Astrocyte (in vitro differentiated cells and primary cell): ENCODE data around the gene SERPINI1. TPM values are rescaled to one million over a fixed set of nuclear protein-coding genes. Genes with fewer than 3 reads are reported as not detected.

ENCODE experiments used
- DNase-seq: peaks from one replicate; pipeline ENCODE4 v3.0.0-alpha.2; 2010; ENCODE audit warnings: low read depth
- FAIRE-seq: peaks from 2 replicates; lab custom pipeline; 2011; peaks lifted over from hg19 to GRCh38; lab: Jason Lieb, UNC
- H2AFZ ChIP-seq: 2 replicates; pipeline ENCODE4 v1.6.0; 2012; ENCODE audit warnings: low read depth, low read length, inconsistent platforms
- H3K27ac ChIP-seq: 2 replicates; pipeline ENCODE4 v1.5.1; 2011; ENCODE audit warnings: low read depth, low read length, inconsistent platforms
- H3K27me3 ChIP-seq: 2 replicates; pipeline ENCODE4 v1.6.0; 2011; ENCODE audit warnings: low read length, inconsistent platforms; ENCODE audit not compliant: insufficient read depth
- H3K36me3 ChIP-seq: 2 replicates; pipeline ENCODE4 v1.5.1; 2011; ENCODE audit warnings: low read length, inconsistent platforms; ENCODE audit not compliant: insufficient read depth
- H3K4me1 ChIP-seq: 2 replicates; pipeline ENCODE4 v1.5.1; 2011; ENCODE audit warnings: low read length, inconsistent platforms; ENCODE audit not compliant: insufficient read depth
- H3K4me2 ChIP-seq: 2 replicates; pipeline ENCODE4 v1.6.0; 2012; ENCODE audit warnings: low read length, inconsistent platforms
- H3K4me3 ChIP-seq: 2 replicates; pipeline ENCODE4 v1.5.1; 2011; ENCODE audit warnings: low read depth, mild to moderate bottlenecking, low read length, inconsistent platforms; ENCODE audit not compliant: insufficient read depth
- H3K79me2 ChIP-seq: 2 replicates; pipeline ENCODE4 v1.6.0; 2012; ENCODE audit warnings: mild to moderate bottlenecking, low read length, inconsistent platforms; ENCODE audit not compliant: insufficient read depth
- H3K9ac ChIP-seq: 2 replicates; pipeline ENCODE4 v1.6.0; 2012; ENCODE audit warnings: mild to moderate bottlenecking, low read length, inconsistent platforms
- H3K9me3 ChIP-seq: 2 replicates; pipeline ENCODE4 v1.5.1; 2012; ENCODE audit warnings: low read depth, mild to moderate bottlenecking, low read length, inconsistent platforms; ENCODE audit not compliant: insufficient read depth
- H4K20me1 ChIP-seq: 2 replicates; pipeline ENCODE4 v1.6.0; 2012; ENCODE audit warnings: low read length, inconsistent platforms; ENCODE audit not compliant: insufficient read depth
- H3K27ac Mint-ChIP-seq: one replicate; pipeline ENCODE4 v1.8.0; 2021; ENCODE audit warnings: mild to moderate bottlenecking, mixed read lengths; ENCODE audit not compliant: unreplicated experiment
- H3K27me3 Mint-ChIP-seq: one replicate; pipeline ENCODE4 v1.8.0; 2021; ENCODE audit warnings: low read depth, mixed read lengths; ENCODE audit not compliant: unreplicated experiment
- H3K36me3 Mint-ChIP-seq: one replicate; pipeline ENCODE4 v1.8.0; 2021; ENCODE audit warnings: low read depth, mixed read lengths; ENCODE audit not compliant: unreplicated experiment
- H3K4me1 Mint-ChIP-seq: one replicate; pipeline ENCODE4 v1.8.0; 2021; ENCODE audit warnings: low read depth, mixed read lengths; ENCODE audit not compliant: unreplicated experiment
- H3K4me3 Mint-ChIP-seq: one replicate; pipeline ENCODE4 v1.8.0; 2021; ENCODE audit warnings: mild to moderate bottlenecking, moderate library complexity, mixed read lengths; ENCODE audit not compliant: unreplicated experiment
- H3K9me3 Mint-ChIP-seq: one replicate; pipeline ENCODE4 v1.8.0; 2021; ENCODE audit warnings: mild to moderate bottlenecking, mixed read lengths; ENCODE audit not compliant: unreplicated experiment
- CTCF ChIP-seq: IDR thresholded peaks from 2 replicates; pipeline ENCODE4 v1.5.1; 2011; ENCODE audit warnings: low read depth, mild to moderate bottlenecking, inconsistent platforms, low read length, moderate library complexity; ENCODE audit not compliant: insufficient read depth
- EZH2 ChIP-seq: IDR thresholded peaks from 2 replicates; pipeline ENCODE4 v1.6.1; 2012; ENCODE audit warnings: mild to moderate bottlenecking, low read length, inconsistent platforms; ENCODE audit not compliant: insufficient read depth
- total RNA-seq: library from RNA; stranded (reverse); gene quantifications from 2 replicates; pipeline ENCODE4 v1.2.1, GENCODE V29; 2021

The SERPINI1 gene
- total RNA-seq, 1 donor from 2014 or later: 34.4 TPM

- Histone ChIP-seq H3K27me3 (no peaks in the 10 kb centered on the region), H3K27ac (no peak overlapping the region), H3K9me3 (no peaks in the 10 kb centered on the region), H3K4me1 (no peaks in the 10 kb centered on the region), H4K20me1 (no peaks in the 10 kb centered on the region), H2AFZ (no peak overlapping the region), H3K9ac (no peak overlapping the region), H3K36me3 (no peaks in the 10 kb centered on the region), H3K4me2 (no peak overlapping the region), H3K4me3 (no peak overlapping the region), H3K79me2 (no peaks in the 10 kb centered on the region)
- DNase-seq: no peak
- no peak for FAIRE-seq
- H3K27me3 Mint-ChIP-seq: no peaks in the 10 kb centered on the region
- TF ChIP-seq CTCF (no peak), EZH2 (no peak)
- no peaks in the 10 kb centered on the region for H3K36me3 Mint-ChIP-seq
- no peaks in the 10 kb centered on the region for H3K9me3 Mint-ChIP-seq
- no peak overlapping the region for H3K27ac Mint-ChIP-seq
- no peak overlapping the region for H3K4me3 Mint-ChIP-seq
- no peaks in the 10 kb centered on the region for H3K4me1 Mint-ChIP-seq
Observed at GRCh38 chr3:167855306-167855705, 119.8 kb downstream of the SERPINI1 start.

- Histone ChIP-seq H3K4me2 (no peak overlapping the region), H3K27me3 (no peaks in the 10 kb centered on the region), H2AFZ (no peak overlapping the region), H3K9ac (no peak overlapping the region), H4K20me1 (no peaks in the 10 kb centered on the region), H3K27ac (no peak overlapping the region), H3K36me3 (no peaks in the 10 kb centered on the region), H3K79me2 (no peaks in the 10 kb centered on the region), H3K4me3 (no peak overlapping the region), H3K4me1 (no peaks in the 10 kb centered on the region), H3K9me3 (no peaks in the 10 kb centered on the region)
- H3K36me3 Mint-ChIP-seq: no peaks in the 10 kb centered on the region
- H3K27ac Mint-ChIP-seq: no peak overlapping the region
- FAIRE-seq (no peak), DNase-seq (no peak)
- no peak for TF ChIP-seq EZH2
- TF ChIP-seq CTCF: no peak
- peaks cover 2% of the 10 kb centered on the region for H3K4me1 Mint-ChIP-seq
- no peak overlapping the region for H3K4me3 Mint-ChIP-seq
- H3K27me3 Mint-ChIP-seq: no peaks in the 10 kb centered on the region
- no peaks in the 10 kb centered on the region for H3K9me3 Mint-ChIP-seq
Observed at GRCh38 chr3:167858865-167859264, 123.3 kb downstream of the SERPINI1 start.

GRCh38 chr3:167859610-167860009, 124.1 kb downstream of the SERPINI1 start:
- Histone ChIP-seq H4K20me1 (no peaks in the 10 kb centered on the region), H3K9me3 (no peaks in the 10 kb centered on the region), H3K36me3 (no peaks in the 10 kb centered on the region), H3K27ac (no peak overlapping the region), H3K9ac (no peak overlapping the region), H3K4me3 (no peak overlapping the region), H3K4me1 (no peaks in the 10 kb centered on the region), H3K4me2 (no peak overlapping the region), H3K79me2 (no peaks in the 10 kb centered on the region), H2AFZ (no peak overlapping the region), H3K27me3 (no peaks in the 10 kb centered on the region)
- DNase-seq (no peak), FAIRE-seq (no peak)
- Mint-ChIP-seq H3K36me3 (no peaks in the 10 kb centered on the region), H3K4me1 (peaks cover 2% of the 10 kb centered on the region), H3K27me3 (no peaks in the 10 kb centered on the region), H3K9me3 (no peaks in the 10 kb centered on the region), H3K4me3 (no peak overlapping the region), H3K27ac (no peak overlapping the region)
- TF ChIP-seq EZH2: no peak
- TF ChIP-seq CTCF: no peak
